IPS DF 4.7 (cell line): ENCODE measurements around the gene ARAP2.

Experiments used
- DNase-seq: peaks from one replicate; pipeline ENCODE4 v3.0.0-alpha.2; 2013; ENCODE audit warnings: low spot score; ENCODE audit errors: extremely low read depth

The ARAP2 gene

DNA sequence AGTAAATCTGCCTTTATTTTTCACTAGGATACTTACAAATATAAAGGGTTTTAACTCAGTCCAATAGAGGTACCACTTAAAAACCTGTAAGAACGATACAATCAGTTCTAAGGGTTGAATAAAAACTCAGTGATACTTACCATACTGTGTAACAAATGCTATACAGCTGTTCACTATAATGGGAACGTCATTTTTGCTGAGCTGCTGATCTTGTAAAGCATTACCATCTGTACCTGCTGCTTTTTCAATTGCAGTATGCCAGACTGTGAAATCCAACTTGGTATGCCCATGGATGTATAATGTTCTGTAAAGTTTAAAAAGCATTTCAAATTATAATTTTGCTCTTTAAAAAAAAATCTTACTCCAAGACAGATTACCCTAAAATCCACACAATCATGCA lies 111.2 kb downstream of the ARAP2 start:
- DNase-seq, result no peak

DNA sequence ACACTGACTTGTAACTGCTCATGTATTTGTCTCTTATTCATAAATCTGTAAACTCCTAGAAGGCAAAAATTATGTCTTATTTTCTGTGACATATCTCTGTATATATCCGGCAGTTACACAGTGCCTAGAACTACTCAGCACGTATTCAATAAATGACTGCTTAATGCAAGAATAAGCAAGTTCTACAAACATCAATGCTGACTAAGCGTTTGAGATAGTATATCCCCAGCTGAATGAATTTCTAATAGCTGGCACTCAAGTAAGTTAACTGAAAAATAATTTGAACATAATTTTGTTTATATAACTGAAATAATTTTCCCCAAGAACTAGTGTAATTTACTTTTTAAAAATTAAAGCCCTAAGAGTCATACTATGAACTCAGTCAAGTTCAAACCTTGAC lies 113.7 kb downstream of the ARAP2 start:
- DNase-seq, result no peak

DNA sequence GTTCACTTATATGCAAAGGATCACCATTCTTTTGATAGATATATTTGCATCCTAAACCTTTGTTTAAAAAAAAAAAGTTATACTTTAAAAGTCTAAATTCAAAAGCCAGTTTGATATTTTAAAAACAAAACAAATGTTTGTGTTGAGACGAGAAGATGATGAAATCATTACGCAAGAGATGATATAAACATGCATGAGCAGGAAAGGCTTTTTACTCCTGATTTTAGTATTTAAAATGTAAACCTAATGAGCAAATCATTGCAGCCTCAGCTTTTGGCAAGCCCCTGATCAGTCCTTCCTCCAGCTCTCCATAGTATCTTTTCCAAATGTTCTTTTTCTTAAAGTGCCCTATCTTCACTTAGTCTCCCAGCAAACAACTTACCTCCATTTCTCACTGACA lies 115.6 kb downstream of the ARAP2 start:
- DNase-seq, result no peak

DNA sequence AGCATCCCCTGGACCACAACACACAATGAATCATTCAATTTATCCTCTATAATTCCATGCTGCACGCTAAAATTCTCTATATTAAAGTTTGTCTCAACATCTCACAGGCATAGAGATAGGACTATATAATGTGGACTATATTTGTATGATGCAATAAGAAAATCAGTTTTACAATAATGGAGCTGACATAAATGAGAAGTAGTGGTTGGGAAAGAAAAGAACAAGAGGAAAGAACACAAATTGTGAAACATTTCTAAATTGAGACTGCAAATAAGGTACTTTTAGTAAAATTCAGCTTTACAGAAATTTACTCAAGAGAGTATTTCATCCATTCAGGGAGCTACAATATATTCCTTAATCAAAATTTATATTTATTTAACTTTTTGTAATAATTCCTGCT lies 120.4 kb downstream of the ARAP2 start:
- no peak for DNase-seq

DNA sequence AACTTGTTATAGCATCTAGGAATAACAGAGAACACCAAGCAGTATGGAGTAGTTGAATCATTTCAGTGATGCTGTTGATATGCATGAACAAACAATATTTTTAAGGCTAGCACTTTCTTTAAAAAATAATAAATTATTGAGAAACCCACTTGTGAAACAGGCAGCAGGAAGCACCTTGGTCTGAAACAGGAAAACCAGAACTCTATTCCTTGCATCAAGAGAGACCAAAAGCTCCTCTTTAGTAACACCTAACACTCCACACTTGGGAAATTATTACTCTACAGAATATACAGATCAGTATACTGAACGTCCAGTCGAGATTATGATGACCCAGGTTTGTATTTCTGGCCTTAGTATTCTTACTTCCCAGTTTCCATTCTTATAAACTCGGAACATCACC lies 129.0 kb downstream of the ARAP2 start:
- no peak for DNase-seq

DNA sequence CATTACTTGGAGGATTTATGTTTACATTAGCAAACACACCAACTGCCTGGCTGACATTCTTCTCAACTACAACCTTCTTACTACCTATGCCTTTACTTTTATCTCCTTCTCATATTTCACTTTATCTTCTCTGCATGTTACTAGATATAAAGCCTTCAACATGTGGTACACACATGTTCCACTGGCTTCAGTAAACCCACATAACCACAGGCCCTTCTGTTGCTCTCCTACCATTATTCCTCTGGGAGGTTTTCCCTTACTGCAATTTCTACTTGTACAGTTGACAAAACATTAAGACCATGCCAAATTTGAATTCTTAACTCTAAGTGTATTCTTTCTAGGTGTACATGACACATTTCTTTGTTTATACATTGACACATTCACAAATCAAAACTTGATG lies 133.1 kb downstream of the ARAP2 start:
- DNase-seq, result no peak

DNA sequence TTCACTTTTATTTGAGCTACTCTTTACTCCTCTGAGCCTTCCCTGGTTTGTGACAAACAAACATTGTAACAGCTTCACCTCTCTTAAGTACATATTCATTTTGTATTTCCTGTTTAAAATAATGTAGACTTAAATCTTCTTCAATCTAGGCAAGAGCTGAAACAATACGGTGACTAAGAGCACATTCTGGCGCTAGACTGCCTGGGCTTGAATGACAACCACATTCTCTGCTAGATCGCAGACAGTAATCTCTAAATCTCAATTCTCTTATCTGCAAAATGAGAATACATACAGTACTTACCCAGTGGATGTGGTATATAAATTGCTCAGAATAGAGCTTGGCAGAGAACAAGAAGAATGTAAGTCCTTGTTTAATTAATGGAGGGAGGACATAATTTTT lies 144.8 kb downstream of the ARAP2 start:
- DNase-seq, result no peak

DNA sequence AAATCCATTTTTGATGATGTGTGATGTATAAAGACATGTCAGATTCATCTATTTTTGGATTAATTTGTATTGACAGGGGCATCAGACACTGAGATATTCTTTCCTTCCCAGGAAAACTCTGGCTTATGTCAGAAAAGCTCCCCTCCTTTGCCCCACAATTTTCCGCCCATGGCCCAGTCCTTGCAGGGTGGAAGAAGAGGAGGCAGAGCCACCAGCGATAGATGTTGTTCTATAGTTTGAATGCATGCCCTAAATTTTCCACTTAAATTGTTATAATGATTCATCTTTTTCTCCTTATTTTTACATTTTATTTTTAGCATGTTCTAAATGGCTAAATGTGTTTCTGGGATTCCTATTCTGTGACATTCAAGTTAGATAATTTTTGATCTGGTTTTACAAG lies 149.3 kb downstream of the ARAP2 start:
- DNase-seq, result no peak

DNA sequence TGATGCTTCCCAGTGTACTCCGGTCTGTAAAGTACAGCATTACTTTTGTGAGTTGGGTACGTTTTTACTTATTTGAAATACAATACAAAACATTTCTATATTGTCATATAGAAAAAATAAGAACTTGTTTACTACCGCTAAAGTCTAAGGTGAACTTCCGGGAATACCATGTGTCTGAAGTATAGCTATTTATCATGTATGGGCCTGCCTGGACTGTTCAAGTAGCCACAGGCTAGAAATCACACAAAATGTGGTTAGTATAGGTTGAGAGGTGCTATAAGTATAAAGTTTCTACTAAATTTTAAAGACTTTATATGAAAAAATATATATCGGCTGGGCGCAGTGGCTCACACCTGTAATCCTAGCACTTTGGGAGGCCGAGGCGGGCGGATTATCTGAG lies 152.3 kb downstream of the ARAP2 start:
- no peak for DNase-seq

DNA sequence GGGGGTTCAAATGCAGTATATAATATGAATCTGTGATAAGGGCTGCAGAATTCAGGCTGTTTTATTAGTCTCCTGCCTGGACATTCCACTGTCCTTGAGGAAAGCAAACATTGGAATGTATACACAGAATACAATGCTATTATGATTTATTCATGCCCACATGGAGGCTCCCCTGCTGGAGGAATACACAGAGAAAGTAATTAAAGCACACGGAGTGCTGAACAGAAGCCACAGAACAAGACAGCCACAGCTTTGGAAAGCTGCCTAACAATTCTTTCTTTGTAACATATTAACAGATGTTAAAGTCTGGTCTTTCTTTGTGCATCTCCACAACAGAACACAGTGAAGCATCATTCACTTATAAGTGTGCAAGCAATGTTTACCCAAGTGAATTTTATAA lies 155.8 kb downstream of the ARAP2 start:
- no peak for DNase-seq

DNA sequence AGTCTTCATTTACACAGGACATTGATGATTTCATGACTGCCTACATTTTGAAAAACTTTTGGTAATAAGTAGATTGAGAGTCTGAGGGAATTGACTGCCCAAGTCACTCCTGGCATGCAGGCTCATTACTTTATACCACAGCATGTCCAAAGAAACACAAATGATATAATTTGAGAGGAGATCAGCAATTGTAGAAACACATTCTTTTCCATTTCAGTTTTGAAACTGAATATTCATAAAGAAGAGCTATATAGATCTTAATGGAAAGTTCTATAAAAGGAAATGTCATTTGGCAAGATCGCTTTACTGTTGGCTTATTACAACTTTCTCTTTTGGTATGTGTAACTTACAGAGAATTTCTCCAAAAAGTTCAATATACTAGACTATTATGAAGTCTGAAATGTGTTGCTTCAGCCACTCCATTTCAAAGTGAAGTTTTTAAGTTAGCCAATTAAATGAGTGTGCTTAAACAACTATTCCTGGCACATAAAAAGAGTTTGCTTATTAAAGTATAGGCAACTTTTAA lies 158.0 kb downstream of the ARAP2 start:
- no peak for DNase-seq

DNA sequence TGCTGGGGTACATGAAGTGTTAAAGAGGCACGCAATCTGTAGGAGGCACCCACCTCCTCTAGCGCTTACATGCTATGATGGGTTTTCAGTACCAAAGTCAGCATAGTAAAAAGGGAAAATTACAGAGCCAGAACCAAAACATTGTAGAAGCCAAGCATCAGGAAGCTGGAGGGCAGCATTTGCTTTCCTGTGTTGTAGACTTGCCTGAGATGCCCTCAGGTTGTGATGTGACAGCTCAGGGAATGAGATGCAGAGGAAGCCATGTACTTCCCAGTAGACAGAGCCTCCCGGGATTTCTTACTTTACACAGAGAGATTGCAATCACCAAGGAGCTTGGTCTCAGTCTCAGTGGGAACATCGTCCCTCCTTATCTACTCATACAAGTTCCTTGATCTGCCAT lies 161.5 kb downstream of the ARAP2 start:
- DNase-seq, result no peak

DNA sequence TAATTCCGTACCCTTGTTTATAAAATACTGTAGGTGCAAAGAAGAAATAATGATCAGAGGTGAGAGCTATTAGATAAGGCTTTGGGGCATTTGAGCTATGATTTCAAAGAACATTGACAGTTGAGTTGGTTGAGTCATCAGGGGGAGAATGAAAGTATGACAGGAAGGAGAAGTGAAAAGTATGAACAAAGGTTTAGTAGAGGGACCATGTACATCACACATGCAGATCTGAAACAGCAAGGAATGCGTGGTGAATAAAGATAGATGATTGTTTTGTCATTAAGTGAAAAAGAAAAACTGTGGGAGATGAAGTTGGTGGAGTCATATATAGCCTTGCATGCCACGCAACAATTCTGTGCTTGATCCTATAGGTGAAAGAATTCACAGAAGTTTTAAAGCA lies 163.1 kb downstream of the ARAP2 start:
- DNase-seq, result no peak

DNA sequence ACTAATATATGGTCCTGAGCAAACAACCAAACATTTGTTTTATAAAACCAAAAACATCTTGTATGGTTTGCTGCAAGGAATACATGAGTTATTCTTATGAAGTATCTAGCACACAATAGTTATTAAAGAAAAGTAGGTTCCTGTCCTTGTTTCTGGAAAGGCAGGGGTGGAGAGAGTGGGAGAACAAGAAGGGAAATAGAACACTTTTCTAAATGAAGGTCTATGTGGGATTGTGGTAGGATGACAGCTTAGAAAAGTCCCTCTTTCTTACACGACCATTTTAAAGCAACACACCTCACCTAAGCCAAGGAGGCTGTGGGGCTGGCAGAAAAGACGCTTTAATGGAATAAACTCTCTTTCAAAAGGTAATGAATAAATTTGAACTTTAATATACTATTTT lies 164.6 kb downstream of the ARAP2 start:
- no peak for DNase-seq

DNA sequence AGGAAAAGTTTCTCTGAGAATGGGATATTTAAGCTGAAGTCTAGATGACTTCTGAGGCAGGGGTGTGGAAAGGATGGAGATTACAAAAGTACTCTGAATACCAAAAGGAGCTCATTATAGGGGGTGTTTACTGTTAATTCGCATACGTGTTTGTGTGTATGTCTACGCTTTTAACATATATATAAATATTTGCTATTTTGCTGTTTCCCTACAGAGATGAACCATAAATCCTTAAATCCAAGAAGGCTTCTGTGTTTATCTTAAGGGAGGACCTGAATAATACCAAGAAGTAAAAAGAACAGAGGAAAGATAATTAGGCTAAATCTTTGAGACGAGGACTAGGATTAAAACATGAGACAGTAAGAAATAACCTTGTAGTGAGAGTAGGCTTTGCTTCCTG lies 166.0 kb downstream of the ARAP2 start:
- no peak for DNase-seq

DNA sequence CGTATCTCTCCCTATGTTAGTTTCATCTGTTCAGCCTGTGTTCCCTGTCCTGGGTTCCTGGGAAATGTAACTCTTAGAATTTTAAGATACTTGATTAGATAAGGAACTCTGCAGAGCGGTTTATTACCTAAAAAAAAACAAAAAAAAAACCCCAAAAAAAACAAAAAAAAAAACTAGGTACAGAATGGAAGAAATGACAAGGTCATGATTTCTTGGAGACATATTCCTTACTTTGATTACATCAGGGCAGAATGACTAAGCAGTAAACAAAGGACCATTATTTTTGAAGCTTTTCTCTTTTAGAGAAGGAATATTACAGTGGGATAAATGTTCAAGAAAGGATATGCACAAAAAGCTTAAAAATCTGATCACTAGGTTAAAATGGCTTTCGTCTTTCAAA lies 171.8 kb downstream of the ARAP2 start:
- DNase-seq, result no peak

DNA sequence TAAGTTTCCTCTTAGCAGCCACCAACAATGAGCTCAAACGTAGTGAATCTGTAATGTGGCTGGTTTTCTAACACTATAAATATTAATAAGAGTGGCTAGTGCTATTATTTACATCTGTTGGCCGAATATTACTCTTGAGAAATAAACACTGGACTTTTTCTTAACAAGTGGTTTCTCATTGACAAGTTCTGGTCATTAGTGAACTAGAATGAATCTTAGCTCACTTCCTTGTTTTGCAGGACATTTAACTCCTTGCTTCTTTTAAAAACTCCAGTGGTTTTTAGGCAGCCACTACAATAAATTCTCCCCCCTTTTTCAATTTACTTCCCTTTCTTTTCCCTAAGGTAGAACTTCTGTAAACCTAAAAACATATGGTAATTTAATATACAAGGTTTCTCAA lies 177.2 kb downstream of the ARAP2 start:
- no peak for DNase-seq

DNA sequence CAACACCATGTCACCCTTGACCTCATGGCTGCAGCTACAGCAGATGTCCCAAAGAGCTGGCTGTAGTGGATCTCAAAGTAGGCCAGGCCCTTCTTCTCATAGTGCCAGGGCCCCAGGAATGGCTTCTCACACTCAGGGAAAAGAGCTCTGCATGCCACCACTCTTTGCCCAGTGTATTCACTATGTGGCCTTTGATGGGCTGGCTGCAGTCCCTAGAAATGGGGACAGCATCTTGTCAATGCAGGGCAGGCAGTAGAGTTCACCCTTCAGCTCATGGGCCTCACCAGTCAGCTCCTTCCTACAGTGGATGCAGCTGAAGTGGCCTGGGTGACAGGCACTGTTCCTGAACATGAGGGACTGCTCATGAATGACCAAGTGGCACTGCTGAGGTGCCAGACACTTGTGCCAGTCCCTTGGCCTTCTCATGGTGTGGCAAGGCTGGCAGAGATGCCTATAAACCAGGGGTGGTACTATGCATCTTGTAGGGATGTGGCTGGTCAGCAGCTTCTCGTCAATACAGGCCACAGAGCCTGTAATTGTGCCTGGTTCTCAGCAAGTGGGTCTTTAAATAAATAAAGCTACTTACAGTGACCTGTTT lies 178.9 kb downstream of the ARAP2 start:
- DNase-seq, result no peak

DNA sequence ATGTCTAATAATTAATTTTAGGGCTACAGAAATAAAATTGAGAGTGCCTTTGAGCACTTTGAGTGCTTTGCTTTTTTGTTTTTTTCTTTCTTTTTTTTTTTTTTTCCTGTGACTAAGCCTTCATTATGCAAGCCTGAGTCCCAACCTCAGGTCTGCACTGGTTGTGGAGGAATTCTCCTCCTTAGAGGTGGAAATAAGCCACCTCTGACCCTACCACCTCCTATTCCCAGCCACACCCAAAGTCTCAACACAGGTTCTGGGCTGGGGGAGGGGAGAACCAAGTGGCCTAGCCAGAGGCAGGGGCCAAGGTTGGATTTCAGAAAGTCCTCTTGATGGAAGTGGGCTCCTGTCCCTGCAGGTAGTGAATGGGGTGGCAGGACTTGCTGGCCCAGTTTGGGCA lies 180.2 kb downstream of the ARAP2 start:
- no peak for DNase-seq

DNA sequence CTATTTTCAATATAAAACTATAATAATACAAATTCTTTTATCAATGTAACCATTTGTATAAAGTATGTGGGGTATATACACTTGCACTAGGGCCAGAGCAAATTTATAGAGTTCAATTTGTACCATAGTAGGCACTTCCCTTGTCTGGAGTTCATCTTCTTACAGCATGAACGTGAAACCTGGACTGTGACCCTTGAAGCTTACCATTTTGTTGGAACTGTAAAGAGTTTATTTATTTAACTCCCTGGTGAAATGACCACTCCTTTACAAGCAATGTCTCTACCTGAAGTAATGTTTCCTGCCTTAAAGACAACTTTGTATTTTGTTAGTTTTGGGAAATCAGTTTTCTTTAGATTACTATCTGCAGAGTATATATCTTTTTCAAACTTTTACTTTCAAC lies 188.2 kb downstream of the ARAP2 start:
- DNase-seq, result no peak

DNA sequence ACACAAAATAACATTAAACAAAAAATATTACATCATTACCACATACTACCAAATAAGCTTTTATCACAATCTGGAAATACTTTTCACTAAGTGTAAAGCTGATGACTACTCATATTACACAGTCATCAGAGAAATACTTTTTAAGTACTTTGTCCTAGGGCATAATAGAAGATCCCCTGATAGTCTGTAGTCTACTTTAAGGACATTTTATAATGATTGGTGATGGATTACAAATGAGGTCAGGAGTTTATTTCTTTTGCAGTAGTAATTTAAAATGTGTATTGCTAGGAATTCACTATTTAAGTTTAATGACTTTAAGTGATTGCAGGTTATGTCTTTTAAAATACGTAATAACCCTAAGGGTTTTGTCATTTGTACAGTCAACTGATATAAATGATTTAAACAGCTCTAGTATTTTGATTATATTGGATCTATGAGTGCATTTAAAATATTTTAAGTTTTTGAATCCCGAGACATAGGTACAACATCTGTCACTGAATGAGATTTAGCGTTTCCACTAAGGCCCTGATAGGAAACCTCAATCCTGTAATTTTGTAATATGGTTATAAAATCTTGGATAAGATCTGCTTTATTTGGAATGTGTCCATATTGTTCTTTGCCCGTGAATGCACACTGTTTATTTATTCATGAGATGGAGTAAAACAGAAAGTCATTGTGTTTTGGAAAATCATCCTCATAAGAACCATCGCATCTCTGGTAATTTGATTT lies 189.5 kb downstream of the ARAP2 start:
- no peak for DNase-seq

DNA sequence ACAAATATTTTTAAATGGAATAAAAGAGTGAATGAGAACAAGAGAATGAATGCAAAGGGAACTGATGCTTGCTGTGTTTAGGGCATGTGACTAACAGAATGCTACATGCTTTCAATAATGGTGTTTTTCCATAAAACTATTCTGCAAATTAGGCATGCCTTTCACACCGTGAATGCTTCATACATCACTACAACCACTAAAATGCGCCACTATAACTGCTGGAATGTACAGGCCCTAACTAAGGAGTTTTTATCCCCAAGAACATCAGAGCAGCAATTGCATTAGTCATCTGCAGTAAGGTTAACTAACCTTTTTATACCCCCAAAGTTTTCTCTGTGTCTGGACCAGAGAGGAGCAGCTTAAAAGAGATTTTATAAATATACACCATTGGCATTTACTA lies 190.4 kb downstream of the ARAP2 start:
- DNase-seq, result no peak

DNA sequence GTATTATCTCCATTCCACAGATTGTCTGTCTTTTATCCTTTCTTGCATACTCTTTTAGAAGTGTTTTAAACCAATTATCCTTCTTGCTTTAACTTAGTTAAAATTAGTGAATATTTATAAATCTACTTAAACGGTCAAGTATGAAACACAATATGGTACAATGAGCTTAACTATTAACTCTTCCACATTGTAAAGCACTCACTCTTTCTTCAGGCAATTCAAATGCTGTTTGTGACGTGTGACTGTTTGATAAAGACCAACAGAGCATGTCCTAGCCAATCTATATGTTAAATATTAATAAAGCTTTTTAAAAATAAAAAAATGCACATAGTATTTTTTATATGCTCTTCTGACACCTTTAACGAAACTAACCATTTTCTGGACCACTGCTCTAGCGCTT lies 192.7 kb downstream of the ARAP2 start:
- DNase-seq, result no peak
